MCF 10A (cell line): Measurements from ENCODE around the gene SLC9A5. TPM values are rescaled to one million over a fixed set of nuclear protein-coding genes. Genes with fewer than 3 reads are reported as not detected.

Experiments
- BruUV-seq: library from RNA; stranded (reverse); fragments of 400-500 nt; replicated peaks from 2 replicates; lab custom pipeline; 2021; lab: Mats Ljungman, UMichigan
- CTCF ChIA-PET: fragments of 300-600 bp; sonication (Branson Sonifier 250); formaldehyde crosslinking; extraction: SDS; loops from one replicate; lab custom pipeline; 2021; ENCODE audit warnings: antibody characterized with exemption, inconsistent platforms; lab: Yijun Ruan, JAX
- POLR2A ChIA-PET: fragments of 300-600, 350-650 bp; sonication (Branson Sonifier 250); formaldehyde crosslinking; extraction: SDS; loops from one replicate; lab custom pipeline; 2020; ENCODE audit warnings: antibody characterized with exemption, inconsistent platforms; lab: Yijun Ruan, JAX
- DNase-seq: peaks from one replicate; pipeline ENCODE4 v3.0.0-alpha.2; 2018; ENCODE audit not compliant: unreplicated experiment
- H3K27ac Mint-ChIP-seq: one replicate; pipeline ENCODE4 v1.8.0; 2022; ENCODE audit warnings: mild to moderate bottlenecking, low read depth, mixed read lengths; ENCODE audit not compliant: unreplicated experiment
- H3K27me3 Mint-ChIP-seq: one replicate; pipeline ENCODE4 v1.8.0; 2022; ENCODE audit warnings: mixed read lengths; ENCODE audit not compliant: insufficient read depth, unreplicated experiment
- H3K36me3 Mint-ChIP-seq: one replicate; pipeline ENCODE4 v1.8.0; 2022; ENCODE audit warnings: mild to moderate bottlenecking, moderate library complexity, mixed read lengths; ENCODE audit not compliant: insufficient read depth, unreplicated experiment
- H3K4me1 Mint-ChIP-seq: one replicate; pipeline ENCODE4 v1.8.0; 2022; ENCODE audit warnings: mixed read lengths; ENCODE audit not compliant: insufficient read depth, unreplicated experiment
- H3K4me3 Mint-ChIP-seq: one replicate; pipeline ENCODE4 v1.8.0; 2022; ENCODE audit warnings: mild to moderate bottlenecking, moderate library complexity, mixed read lengths; ENCODE audit not compliant: unreplicated experiment
- H3K9me3 Mint-ChIP-seq: one replicate; pipeline ENCODE4 v1.8.0; 2022; ENCODE audit warnings: mixed read lengths; ENCODE audit not compliant: unreplicated experiment
- intact Hi-C: fragments of 100-400 bp; cut with micrococcal nuclease; formaldehyde crosslinking; loops from 2 replicates; pipeline ENCODE4 v1.14.1; 2022
- total RNA-seq: library from RNA; stranded (reverse); gene quantifications from 2 replicates; pipeline ENCODE4 v1.2.3, GENCODE V29; 2022
- TF ChIP-seq, protein P1 (sequence below): fragments of 200-600 bp; IDR thresholded peaks from one replicate; pipeline ENCODE4 v1.8.0; 2022; ENCODE audit warnings: antibody characterized with exemption, mild to moderate bottlenecking; ENCODE audit not compliant: unreplicated experiment

SLC9A5 gene
- total RNA-seq, 1 experiment from 2014 or later, result 0.40 TPM

DNA sequence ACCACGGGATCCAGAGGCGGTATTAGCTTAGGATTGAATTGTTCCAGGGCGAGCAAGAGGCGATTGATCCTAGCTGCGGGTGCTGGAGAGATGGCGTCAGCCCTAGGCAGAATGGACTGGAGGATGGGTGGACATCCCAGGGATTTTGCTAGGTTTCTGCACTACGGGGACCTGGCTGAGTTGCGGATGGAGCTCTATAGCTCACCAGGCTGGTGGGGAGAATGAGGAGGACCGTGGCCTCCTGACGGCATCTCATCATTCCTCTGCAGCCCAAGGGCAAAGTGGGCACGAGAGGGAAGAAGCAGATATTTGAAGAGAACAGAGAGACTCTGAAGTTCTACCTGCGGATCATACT lies 21.2 kb upstream of the SLC9A5 start:
- peaks cover 40% of the 10 kb centered on the region for H3K36me3 Mint-ChIP-seq
- H3K4me3 Mint-ChIP-seq, result peak overlapping the region; percentile 99
- H3K4me1 Mint-ChIP-seq, result peaks cover 21% of the 10 kb centered on the region
- H3K9me3 Mint-ChIP-seq, result no peaks in the 10 kb centered on the region
- DNase-seq, result no peak
- ChIA-PET POLR2A (interaction anchor here (0.6 to 5.2 kb wide), 19 partner anchors 8 to 334 kb away, joined by 3 to 87 read pairs (median 5); partner anchors contain the start of genes ATP6V0D1, CTCF, ELMO3 and FHOD1), CTCF (interaction anchor here (0.6 to 3.1 kb wide), 17 partner anchors 9 to 407 kb away, joined by 3 to 16 read pairs (median 4); partner anchors contain the start of gene E2F4)
- H3K27ac Mint-ChIP-seq, result peak overlapping the region; percentile 99
- BruUV-seq, result no TSS peak
- intact Hi-C loops, result loop anchor here (2.0 kb wide), 2 partner anchors 19 to 29 kb away; partner anchors contain the start of genes ELMO3 and FHOD1
- TF ChIP-seq, protein P1, sequence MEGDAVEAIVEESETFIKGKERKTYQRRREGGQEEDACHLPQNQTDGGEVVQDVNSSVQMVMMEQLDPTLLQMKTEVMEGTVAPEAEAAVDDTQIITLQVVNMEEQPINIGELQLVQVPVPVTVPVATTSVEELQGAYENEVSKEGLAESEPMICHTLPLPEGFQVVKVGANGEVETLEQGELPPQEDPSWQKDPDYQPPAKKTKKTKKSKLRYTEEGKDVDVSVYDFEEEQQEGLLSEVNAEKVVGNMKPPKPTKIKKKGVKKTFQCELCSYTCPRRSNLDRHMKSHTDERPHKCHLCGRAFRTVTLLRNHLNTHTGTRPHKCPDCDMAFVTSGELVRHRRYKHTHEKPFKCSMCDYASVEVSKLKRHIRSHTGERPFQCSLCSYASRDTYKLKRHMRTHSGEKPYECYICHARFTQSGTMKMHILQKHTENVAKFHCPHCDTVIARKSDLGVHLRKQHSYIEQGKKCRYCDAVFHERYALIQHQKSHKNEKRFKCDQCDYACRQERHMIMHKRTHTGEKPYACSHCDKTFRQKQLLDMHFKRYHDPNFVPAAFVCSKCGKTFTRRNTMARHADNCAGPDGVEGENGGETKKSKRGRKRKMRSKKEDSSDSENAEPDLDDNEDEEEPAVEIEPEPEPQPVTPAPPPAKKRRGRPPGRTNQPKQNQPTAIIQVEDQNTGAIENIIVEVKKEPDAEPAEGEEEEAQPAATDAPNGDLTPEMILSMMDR, result no peak
- no peaks in the 10 kb centered on the region for H3K27me3 Mint-ChIP-seq

DNA sequence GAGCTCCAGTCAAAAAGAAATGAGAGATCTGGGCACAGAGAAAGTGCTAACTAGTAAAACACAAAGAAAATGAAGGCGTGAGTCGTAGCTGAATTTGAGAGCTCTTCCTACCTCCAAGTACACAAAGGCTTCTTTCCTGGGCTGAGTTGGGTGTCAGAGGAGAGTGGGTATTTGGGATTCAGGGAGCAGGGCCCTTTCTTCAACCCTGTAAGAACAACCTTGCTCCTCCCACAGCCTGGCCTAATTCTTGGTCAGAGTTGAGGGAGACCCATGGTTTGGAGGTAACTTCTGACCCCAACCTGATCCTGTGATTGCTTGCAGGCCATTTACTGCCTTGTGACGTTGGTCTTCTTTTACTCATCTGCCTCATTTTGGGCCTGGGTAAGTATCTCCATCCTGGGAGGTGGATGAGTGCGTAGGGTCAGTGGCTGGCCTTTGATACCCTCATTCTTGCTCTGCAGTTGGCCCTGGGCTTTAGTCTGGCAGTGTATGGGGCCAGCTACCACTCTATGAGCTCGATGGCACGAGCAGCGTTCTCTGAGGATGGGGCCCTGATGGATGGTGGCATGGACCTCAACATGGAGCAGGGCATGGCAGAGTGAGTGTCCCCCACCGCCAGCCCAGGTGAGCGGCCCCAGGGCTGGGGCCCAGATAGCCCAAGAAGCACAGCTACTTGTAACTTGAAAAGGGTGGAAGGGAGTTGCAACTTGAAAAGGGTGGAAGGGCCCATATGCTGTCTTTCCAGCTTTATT lies 20.6 kb upstream of the SLC9A5 start:
- no TSS peak for BruUV-seq
- POLR2A ChIA-PET, result interaction anchor here (0.6 to 5.2 kb wide), 13 partner anchors 10 to 333 kb away, joined by 3 to 87 read pairs (median 6); partner anchors contain the start of genes ATP6V0D1, CTCF, FHOD1 and MATCAP1
- CTCF ChIA-PET, result interaction anchor here (0.6 to 3.1 kb wide), 12 partner anchors 8 to 210 kb away, joined by 3 to 16 read pairs (median 4); partner anchors contain the start of gene E2F4
- Mint-ChIP-seq H3K9me3 (no peaks in the 10 kb centered on the region), H3K36me3 (peaks cover 44% of the 10 kb centered on the region), H3K27me3 (no peaks in the 10 kb centered on the region), H3K4me3 (peak overlapping the region; percentile 99), H3K27ac (peak overlapping the region; percentile 99), H3K4me1 (peaks cover 21% of the 10 kb centered on the region)
- DNase-seq, result no peak
- intact Hi-C loops, result no loop called here
- TF ChIP-seq, protein P1, result no peak

DNA sequence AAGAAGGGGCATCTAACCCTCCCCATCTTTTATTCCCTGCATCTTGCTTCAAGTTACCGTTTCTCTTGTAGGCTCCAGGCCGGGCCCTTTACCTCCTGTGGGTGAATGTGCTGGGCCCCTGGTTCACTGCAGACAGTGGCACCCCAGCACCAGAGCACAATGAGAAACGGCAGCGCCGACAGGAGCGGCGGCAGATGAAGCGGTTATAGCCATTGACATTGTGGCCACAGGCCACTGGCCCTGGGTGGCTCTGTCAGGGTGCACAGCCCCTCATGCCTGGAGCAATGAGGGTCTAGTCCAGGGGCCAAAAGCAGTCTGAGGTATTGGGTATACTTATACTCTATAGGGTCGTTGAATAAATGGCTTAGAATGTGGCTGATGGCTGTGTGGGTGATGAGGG lies 19.9 kb upstream of the SLC9A5 start:
- ChIA-PET CTCF (interaction anchor here (2.0 to 2.4 kb wide), 2 partner anchors 15 to 18 kb away, joined by 9 to 16 read pairs; no protein-coding TSS in a partner anchor), POLR2A (interaction anchor here (0.6 to 4.9 kb wide), 5 partner anchors 9 to 333 kb away, joined by 4 to 87 read pairs (median 4); no protein-coding TSS in a partner anchor)
- intact Hi-C loops, result no loop called here
- Mint-ChIP-seq H3K9me3 (no peaks in the 10 kb centered on the region), H3K27ac (no peak overlapping the region), H3K27me3 (no peaks in the 10 kb centered on the region), H3K36me3 (peaks cover 47% of the 10 kb centered on the region), H3K4me3 (peak overlapping the region; percentile 99), H3K4me1 (peaks cover 21% of the 10 kb centered on the region)
- DNase-seq, result no peak
- TF ChIP-seq, protein P1, result no peak
- BruUV-seq, result no TSS peak
